Small intestine (tissue), 7 donors: ENCODE data around the gene SMOC2. TPM values are rescaled to one million over a fixed set of nuclear protein-coding genes. Genes with fewer than 3 reads are reported as not detected.
A peak's percentile ranks its signal among the peaks of the same experiment; 100 is the strongest.
"Not testable (repeated sequence)": the region's sequence is repeated elsewhere in the genome, so short reads cannot be mapped to it uniquely, and the experiment has no call there.

ENCODE experiments used
- DNase-seq, 2 donors: peaks; one replicate each; pipeline versions ENCODE4 v3.0.0 to v3.0.0-alpha.2; 2013
- FAIRE-seq: peaks from 2 replicates; lab custom pipeline; 2012; peaks lifted over from hg19 to GRCh38; lab: Jason Lieb, UNC
- H3K27ac ChIP-seq, 3 donors: one replicate each; pipeline ENCODE4 v1.5.1; 2013; ENCODE audit warnings: low read length in 2 of 3, mild to moderate bottlenecking in 2 of 3, control low read depth in 1 of 3, inconsistent platforms in 1 of 3, low read depth in 1 of 3, moderate library complexity in 1 of 3
- H3K27me3 ChIP-seq, 3 donors: one replicate each; pipeline ENCODE4 v1.6.1; 2013; ENCODE audit warnings: low read length in 3 of 3, inconsistent platforms in 1 of 3; ENCODE audit not compliant: control insufficient read depth in 3 of 3, insufficient read depth in 3 of 3
- H3K36me3 ChIP-seq, 3 donors: one replicate each; pipeline ENCODE4 v1.6.1; 2013; ENCODE audit warnings: low read length in 3 of 3, inconsistent platforms in 1 of 3, low read depth in 1 of 3, mild to moderate bottlenecking in 1 of 3, moderate library complexity in 1 of 3; ENCODE audit not compliant: control insufficient read depth in 3 of 3, insufficient read depth in 2 of 3
- H3K4me1 ChIP-seq, 3 donors: one replicate each; pipeline ENCODE4 v1.6.1; 2013; ENCODE audit warnings: low read length in 2 of 3, inconsistent platforms in 1 of 3, low read depth in 1 of 3, mild to moderate bottlenecking in 1 of 3, moderate library complexity in 1 of 3; ENCODE audit not compliant: control insufficient read depth in 3 of 3, insufficient read depth in 2 of 3
- H3K4me3 ChIP-seq, 3 donors: one replicate each; pipeline ENCODE4 v1.5.1; 2013; ENCODE audit warnings: low read length in 3 of 3, control low read depth in 1 of 3, inconsistent platforms in 1 of 3, low read depth in 1 of 3, mild to moderate bottlenecking in 1 of 3, moderate library complexity in 1 of 3
- H3K9me3 ChIP-seq, 2 donors: one replicate each; pipeline ENCODE4 v1.6.1; 2013; ENCODE audit warnings: low read depth in 1 of 2, low read length in 1 of 2; ENCODE audit not compliant: control insufficient read depth in 2 of 2, insufficient read depth in 1 of 2
- WGBS, 3 donors: extraction: QIAGEN DNeasy Blood & Tissue Kit; methylation state at CpG; one replicate each; pipeline ENCODE4 v1.1.7; 2013; 5-methylcytosine and 5-hydroxymethylcytosine counted together
- polyA plus RNA-seq, 4 donors: library from polyadenylated mRNA; stranded (reverse) in 3 of 4; unstranded in 1 of 4; fragments of 200-250 nt in 3 of 4; fragments of 120-200 nt in 1 of 4; gene quantifications; one replicate each; pipeline versions ENCODE4 v1.2.1 to v1.2.3, GENCODE V29; 2013
- donor health status: healthy with polysubstance abuse.
- donor health status: control.
- donor health status: control.
- donor health status: Bipolar disorder and iron deficiency.
- donor health status: healthy.

The SMOC2 gene
- polyA plus RNA-seq, 4 donors: 0.89 to 56.7 (median 4.0) TPM

GRCh38 chr6:168695701-168696100, 254.7 kb downstream of the SMOC2 start:
- Histone ChIP-seq H3K4me3 (no peak overlapping the region), H3K36me3 (no peaks in the 10 kb centered on the region), H3K27ac (no peak overlapping the region), H3K9me3 (no peaks in the 10 kb centered on the region), H3K4me1 (no peaks in the 10 kb centered on the region), H3K27me3 (no peaks in the 10 kb centered on the region)
- FAIRE-seq (no peak), DNase-seq (no peak)
- WGBS, 3 donors: 69 to 74% (median 72%) methylated on average over 4 of the region's 4 CpGs

GRCh38 chr6:168698923-168699322, 257.9 kb downstream of the SMOC2 start:
- no peak overlapping the region for H3K27ac ChIP-seq
- H3K36me3 ChIP-seq: no peaks in the 10 kb centered on the region
- H3K27me3 ChIP-seq: no peaks in the 10 kb centered on the region
- no peaks in the 10 kb centered on the region for H3K9me3 ChIP-seq
- DNase-seq (no peak), FAIRE-seq (no peak)
- no peaks in the 10 kb centered on the region for H3K4me1 ChIP-seq
- 72 to 81% (median 80%) methylated on average over 5 of the region's 5 CpGs for WGBS, 3 donors
- no peak overlapping the region for H3K4me3 ChIP-seq

GRCh38 chr6:168699631-168700295, 258.8 kb downstream of the SMOC2 start:
- no peak overlapping the region for H3K27ac ChIP-seq
- H3K27me3 ChIP-seq: no peaks in the 10 kb centered on the region
- no peaks in the 10 kb centered on the region for H3K9me3 ChIP-seq
- H3K4me3 ChIP-seq: no peak overlapping the region
- FAIRE-seq: no peak
- DNase-seq: no peak
- no peaks in the 10 kb centered on the region for H3K36me3 ChIP-seq
- WGBS, 3 donors: 73 to 84% (median 81%) methylated on average over 15 of the region's 15 CpGs
- no peaks in the 10 kb centered on the region for H3K4me1 ChIP-seq

- Histone ChIP-seq H3K36me3 (no peaks in the 10 kb centered on the region), H3K27ac (no peak overlapping the region), H3K9me3 (peaks cover 0 to 5% of the 10 kb centered on the region in 2 donors), H3K4me3 (no peak overlapping the region), H3K4me1 (no peaks in the 10 kb centered on the region), H3K27me3 (no peaks in the 10 kb centered on the region)
- DNase-seq (peak in 1 of 2 donors; percentile 21), FAIRE-seq (no peak)
- 23 to 71% (median 50%) methylated on average over 8 of the region's 8 CpGs for WGBS, 3 donors
Measured at GRCh38 chr6:168700880-168701279, 259.9 kb downstream of the SMOC2 start.

- peaks cover 0 to 10% of the 10 kb centered on the region in 2 donors for H3K9me3 ChIP-seq
- no peaks in the 10 kb centered on the region for H3K36me3 ChIP-seq
- no peak overlapping the region for H3K27ac ChIP-seq
- H3K4me3 ChIP-seq: no peak overlapping the region
- WGBS, 3 donors: 80 to 90% (median 82%) methylated on average over 16 of the region's 16 CpGs
- peaks cover 0 to 2% (median 0%) of the 10 kb centered on the region in 3 donors for H3K27me3 ChIP-seq
- FAIRE-seq (no peak), DNase-seq (no peak)
- H3K4me1 ChIP-seq: no peaks in the 10 kb centered on the region
Measured at GRCh38 chr6:168703990-168704389, 263.0 kb downstream of the SMOC2 start.

GRCh38 chr6:168704678-168705077, 263.7 kb downstream of the SMOC2 start:
- H3K4me1 ChIP-seq: no peaks in the 10 kb centered on the region
- H3K4me3 ChIP-seq: no peak overlapping the region
- no peaks in the 10 kb centered on the region for H3K36me3 ChIP-seq
- WGBS, 3 donors: 83 to 84% (median 83%) methylated on average over 6 of the region's 6 CpGs
- H3K27ac ChIP-seq: no peak overlapping the region
- H3K27me3 ChIP-seq: peaks cover 0 to 2% (median 0%) of the 10 kb centered on the region in 3 donors
- DNase-seq (no peak), FAIRE-seq (no peak)
- peaks cover 0 to 10% of the 10 kb centered on the region in 2 donors for H3K9me3 ChIP-seq

- H3K27me3 ChIP-seq, DNase-seq, FAIRE-seq, H3K36me3 ChIP-seq, H3K4me3 ChIP-seq, H3K27ac ChIP-seq, H3K4me1 ChIP-seq: not testable (repeated sequence)
- WGBS, 3 donors: 92 to 96% (median 94%) methylated on average over 11 to 16 of the region's 16 CpGs
- peaks cover 0 to 10% of the 10 kb centered on the region in 2 donors for H3K9me3 ChIP-seq
Measured at GRCh38 chr6:168705271-168705670, 264.3 kb downstream of the SMOC2 start.

- Histone ChIP-seq H3K4me1 (no peaks in the 10 kb centered on the region), H3K36me3 (no peaks in the 10 kb centered on the region), H3K27ac (no peak overlapping the region), H3K9me3 (peaks cover 0 to 10% of the 10 kb centered on the region in 2 donors), H3K4me3 (no peak overlapping the region), H3K27me3 (peaks cover 0 to 2% (median 0%) of the 10 kb centered on the region in 3 donors)
- FAIRE-seq (no peak), DNase-seq (no peak)
- WGBS, 3 donors: 87 to 89% (median 88%) methylated on average over 25 of the region's 25 CpGs
Measured at GRCh38 chr6:168706471-168707177, 265.6 kb downstream of the SMOC2 start.
